Upper lobe of left lung (tissue), 6 donors: ENCODE measurements around the gene GNAO1. TPM values are rescaled to one million over a fixed set of nuclear protein-coding genes. Genes with fewer than 3 reads are reported as not detected.

Source experiments
- ATAC-seq, 2 donors: fragments of 200-7000 bp; cut with Tn5 transposase; one replicate each; pipeline ENCODE4 v1.9.1; 2022; ENCODE audit warnings: mild to moderate bottlenecking in 2 of 2, moderate library complexity in 2 of 2; ENCODE audit not compliant: low FRiP score in 2 of 2
- DNase-seq, 2 donors: peaks; one replicate each; pipeline ENCODE4 v3.0.0-alpha.2; 2019 to 2020
- H3K27ac ChIP-seq, 4 donors: fragments of 200-600 bp; sonication (generic); one replicate each; pipeline ENCODE4 v1.5.1; 2016 to 2019
- H3K27me3 ChIP-seq, 4 donors: fragments of 200-600 bp; sonication (generic); one replicate each; pipeline ENCODE4 v1.5.1; 2017 to 2019
- H3K36me3 ChIP-seq, 4 donors: fragments of 200-600 bp; sonication (generic); one replicate each; pipeline ENCODE4 v1.5.1; 2016 to 2019
- H3K4me1 ChIP-seq, 4 donors: fragments of 200-600 bp; sonication (generic); one replicate each; pipeline ENCODE4 v1.5.1; 2018 to 2019
- H3K4me3 ChIP-seq, 4 donors: fragments of 200-600 bp; sonication (generic); one replicate each; pipeline ENCODE4 v1.5.1; 2017 to 2019; ENCODE audit warnings: mild to moderate bottlenecking in 2 of 4, moderate library complexity in 1 of 4
- H3K9me3 ChIP-seq, 4 donors: fragments of 200-600 bp; sonication (generic); one replicate each; pipeline ENCODE4 v1.5.1; 2018 to 2019
- EP300 ChIP-seq, 4 donors: sonication (generic); formaldehyde crosslinking; IDR thresholded peaks; one replicate each; pipeline ENCODE4 v1.5.1; 2017; ENCODE audit warnings: antibody characterized with exemption in 4 of 4, control low read depth in 2 of 4
- POLR2A ChIP-seq, 4 donors: fragments of 450-650 bp; IDR thresholded peaks; one replicate each; pipeline ENCODE4 v1.5.1; 2016 to 2017; ENCODE audit warnings: antibody characterized with exemption in 4 of 4, mild to moderate bottlenecking in 2 of 4
- POLR2AphosphoS5 ChIP-seq, 2 donors: sonication (generic); formaldehyde crosslinking; IDR thresholded peaks; one replicate each; pipeline ENCODE4 v1.5.1; 2017; ENCODE audit warnings: antibody characterized with exemption in 2 of 2
- WGBS, 2 donors: methylation state at CpG; one replicate each; pipeline ENCODE4 v1.1.5; 2017 to 2018; 5-methylcytosine and 5-hydroxymethylcytosine counted together
- total RNA-seq, 6 donors: library from RNA; depleted of rRNA in 4 of 6; stranded (reverse); fragments of >200 nt in 4 of 6; gene quantifications; one replicate each; pipeline versions ENCODE4 v1.1.0 to v1.2.1, GENCODE V29; 2016 to 2021
- TF ChIP-seq, protein P1 (sequence below), 6 experiments: fragments of 450-650 bp in 4 of 6; fragments of 200-600 bp in 2 of 6; sonication (generic) in 2 of 6; IDR thresholded peaks; one replicate each; pipeline ENCODE4 v1.5.1; 2016 to 2019; ENCODE audit warnings: antibody characterized with exemption in 6 of 6
- donor health status: DM: no; HTN: no; CAD: no; lungs with moderate emphysema.
- donor health status: DM: no; HTN: yes; CAD: no; lungs with severe emphysema.

The GNAO1 gene
- total RNA-seq, 6 donors from 2014 or later, result 0.46 to 2.7 (median 0.79) TPM; not detected in 1

DNA sequence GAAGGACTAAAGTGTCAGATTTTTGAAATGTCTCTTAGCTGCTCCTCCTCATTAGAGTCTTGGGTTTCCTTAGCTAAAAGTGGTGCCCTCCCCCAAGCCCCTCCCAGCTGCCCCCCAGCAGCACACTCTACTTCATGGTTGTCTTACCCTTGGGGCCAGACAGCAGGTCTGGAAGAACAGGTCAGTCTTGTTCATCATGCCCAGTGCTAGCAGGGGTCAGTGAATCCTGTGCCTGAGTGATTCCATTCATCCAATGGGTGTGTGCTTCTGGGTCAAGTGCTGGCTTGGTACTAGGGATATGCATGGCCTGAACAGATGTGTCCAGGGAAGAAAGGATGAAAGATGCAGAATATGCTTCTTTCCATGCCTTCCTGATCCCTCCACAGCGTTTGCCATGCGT lies 93.2 kb downstream of the GNAO1 start:
- TF ChIP-seq EP300 (IDR thresholded peaks at IDR 0.05), result no peak
- Histone ChIP-seq H3K27ac (no peak overlapping the region), H3K4me3 (no peak overlapping the region), H3K27me3 (no peaks in the 10 kb centered on the region), H3K36me3 (no peaks in the 10 kb centered on the region), H3K4me1 (no peaks in the 10 kb centered on the region), H3K9me3 (no peaks in the 10 kb centered on the region)
- ATAC-seq (no peak), DNase-seq (no peak)
- WGBS, 2 donors, result 79 to 90% methylated on average over 2 of the region's 2 CpGs

DNA sequence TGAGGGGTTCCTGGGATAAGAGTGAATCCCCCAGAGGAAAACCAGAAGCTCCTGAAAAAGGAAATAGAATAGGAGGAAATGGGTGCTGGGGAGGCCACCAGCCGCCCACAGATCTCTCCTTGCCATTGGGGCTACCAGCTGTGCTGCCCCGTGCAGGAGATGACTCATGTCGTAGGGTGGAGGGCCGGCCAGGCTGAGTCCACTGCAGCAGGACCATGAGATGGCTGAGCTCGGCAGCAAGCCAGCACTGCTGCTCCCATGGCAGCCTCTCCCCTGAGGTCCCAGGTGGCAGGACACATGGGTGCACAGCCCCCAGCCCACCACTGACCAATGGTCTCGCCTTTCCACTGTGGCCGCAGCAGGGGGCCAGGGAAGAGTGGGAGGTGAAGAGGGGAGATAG lies 95.5 kb downstream of the GNAO1 start:
- H3K4me1 ChIP-seq, result no peaks in the 10 kb centered on the region
- TF ChIP-seq, protein P1, sequence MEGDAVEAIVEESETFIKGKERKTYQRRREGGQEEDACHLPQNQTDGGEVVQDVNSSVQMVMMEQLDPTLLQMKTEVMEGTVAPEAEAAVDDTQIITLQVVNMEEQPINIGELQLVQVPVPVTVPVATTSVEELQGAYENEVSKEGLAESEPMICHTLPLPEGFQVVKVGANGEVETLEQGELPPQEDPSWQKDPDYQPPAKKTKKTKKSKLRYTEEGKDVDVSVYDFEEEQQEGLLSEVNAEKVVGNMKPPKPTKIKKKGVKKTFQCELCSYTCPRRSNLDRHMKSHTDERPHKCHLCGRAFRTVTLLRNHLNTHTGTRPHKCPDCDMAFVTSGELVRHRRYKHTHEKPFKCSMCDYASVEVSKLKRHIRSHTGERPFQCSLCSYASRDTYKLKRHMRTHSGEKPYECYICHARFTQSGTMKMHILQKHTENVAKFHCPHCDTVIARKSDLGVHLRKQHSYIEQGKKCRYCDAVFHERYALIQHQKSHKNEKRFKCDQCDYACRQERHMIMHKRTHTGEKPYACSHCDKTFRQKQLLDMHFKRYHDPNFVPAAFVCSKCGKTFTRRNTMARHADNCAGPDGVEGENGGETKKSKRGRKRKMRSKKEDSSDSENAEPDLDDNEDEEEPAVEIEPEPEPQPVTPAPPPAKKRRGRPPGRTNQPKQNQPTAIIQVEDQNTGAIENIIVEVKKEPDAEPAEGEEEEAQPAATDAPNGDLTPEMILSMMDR (IDR thresholded peaks at IDR 0.05), result no peak
- TF ChIP-seq EP300 (IDR thresholded peaks at IDR 0.05), result no peak
- no peak for TF ChIP-seq POLR2A (IDR thresholded peaks at IDR 0.05)
- TF ChIP-seq POLR2AphosphoS5 (IDR thresholded peaks at IDR 0.05), result no peak
- no peaks in the 10 kb centered on the region for H3K27me3 ChIP-seq
- H3K36me3 ChIP-seq, result no peaks in the 10 kb centered on the region
- no peak for ATAC-seq
- H3K4me3 ChIP-seq, result no peak overlapping the region
- no peaks in the 10 kb centered on the region for H3K9me3 ChIP-seq
- 70 to 71% methylated on average over 7 of the region's 7 CpGs for WGBS, 2 donors
- H3K27ac ChIP-seq, result no peak overlapping the region
- peak in 1 of 2 donors; percentile 69 for DNase-seq

GRCh38 chr16:56288019-56288418 lies 96.7 kb downstream of the GNAO1 start:
- Histone ChIP-seq H3K27me3 (no peaks in the 10 kb centered on the region), H3K36me3 (no peaks in the 10 kb centered on the region), H3K27ac (no peak overlapping the region), H3K4me3 (no peak overlapping the region), H3K4me1 (no peaks in the 10 kb centered on the region), H3K9me3 (no peaks in the 10 kb centered on the region)
- no peak for TF ChIP-seq EP300 (IDR thresholded peaks at IDR 0.05)
- no peak for TF ChIP-seq POLR2A (IDR thresholded peaks at IDR 0.05)
- no peak for TF ChIP-seq POLR2AphosphoS5 (IDR thresholded peaks at IDR 0.05)
- TF ChIP-seq, protein P1 (IDR thresholded peaks at IDR 0.05), result no peak
- ATAC-seq (no peak), DNase-seq (no peak)
- WGBS, 2 donors, result 81 to 82% methylated on average over 7 of the region's 7 CpGs

GRCh38 chr16:56289416-56289815 lies 98.1 kb downstream of the GNAO1 start:
- DNase-seq, result no peak
- H3K4me1 ChIP-seq, result no peaks in the 10 kb centered on the region
- TF ChIP-seq POLR2A (IDR thresholded peaks at IDR 0.05), result no peak
- TF ChIP-seq POLR2AphosphoS5 (IDR thresholded peaks at IDR 0.05), result no peak
- TF ChIP-seq, protein P1 (IDR thresholded peaks at IDR 0.05), result no peak
- TF ChIP-seq EP300 (IDR thresholded peaks at IDR 0.05), result no peak
- WGBS, 2 donors, result 84 to 85% methylated on average over 8 to 9 of the region's 9 CpGs
- no peaks in the 10 kb centered on the region for H3K27me3 ChIP-seq
- no peak for ATAC-seq
- H3K4me3 ChIP-seq, result no peak overlapping the region
- no peaks in the 10 kb centered on the region for H3K36me3 ChIP-seq
- H3K9me3 ChIP-seq, result no peaks in the 10 kb centered on the region
- no peak overlapping the region for H3K27ac ChIP-seq

- H3K27me3 ChIP-seq, result no peaks in the 10 kb centered on the region
- H3K4me3 ChIP-seq, result no peak overlapping the region
- H3K4me1 ChIP-seq, result no peaks in the 10 kb centered on the region
- DNase-seq, result no peak
- no peak for ATAC-seq
- TF ChIP-seq POLR2A (IDR thresholded peaks at IDR 0.05), result no peak
- TF ChIP-seq, protein P1 (IDR thresholded peaks at IDR 0.05), result no peak
- H3K27ac ChIP-seq, result no peak overlapping the region
- H3K9me3 ChIP-seq, result no peaks in the 10 kb centered on the region
- 69 to 75% methylated on average over 4 of the region's 4 CpGs for WGBS, 2 donors
- H3K36me3 ChIP-seq, result no peaks in the 10 kb centered on the region
Measured at GRCh38 chr16:56289862-56290261, 98.6 kb downstream of the GNAO1 start.
